HG02884 (cell line): ENCODE measurements around the gene SLC25A51.
"Not testable (repeated sequence)": the region's sequence is repeated elsewhere in the genome, so short reads cannot be mapped to it uniquely, and the experiment has no call there.

Experiments
- ATAC-seq: cut with Tn5 transposase; IDR thresholded peaks from one replicate; pipeline ENCODE4 v1.9.1; 2021; ENCODE audit warnings: mild to moderate bottlenecking, moderate library complexity; ENCODE audit not compliant: unreplicated experiment

Gene SLC25A51

DNA sequence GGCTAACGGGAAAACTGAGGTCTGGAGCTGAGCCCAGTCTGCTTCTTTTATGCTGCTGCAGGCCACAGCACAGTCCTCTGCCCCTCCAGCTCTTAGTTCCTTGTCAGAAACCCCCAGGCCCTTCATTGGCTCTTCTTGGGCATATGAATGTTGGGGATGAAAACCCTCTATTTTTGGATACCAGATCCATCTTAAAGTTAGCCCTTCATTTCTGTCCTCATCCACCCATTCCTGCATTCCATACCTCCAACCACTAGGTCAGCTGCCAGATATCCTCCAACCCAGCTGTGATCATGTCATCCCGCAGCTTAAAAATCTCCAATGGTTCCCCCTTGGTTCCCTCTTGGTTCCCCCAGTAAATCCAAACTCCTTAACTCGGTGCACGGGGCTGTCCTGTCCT, 1.8 kb upstream of the SLC25A51 start:
- no peak for ATAC-seq

DNA sequence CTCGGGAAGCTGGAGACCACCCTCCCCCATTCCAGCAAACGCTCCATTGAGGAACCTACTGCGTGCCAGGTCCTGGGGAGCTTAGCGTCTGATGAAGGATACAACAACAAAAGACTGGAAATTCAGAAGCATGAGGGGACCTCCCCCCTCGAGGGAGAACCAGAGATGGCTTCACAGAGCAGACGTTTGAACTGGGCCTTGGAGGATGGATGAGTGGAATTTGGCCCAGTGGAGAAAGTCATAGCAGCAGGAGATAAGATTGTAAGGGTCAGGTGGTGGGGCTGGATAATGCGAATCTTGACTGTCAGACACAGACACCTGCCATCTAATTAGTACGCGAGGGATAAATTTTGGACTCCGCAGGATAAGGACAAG, 1.2 kb upstream of the SLC25A51 start:
- ATAC-seq = no peak

DNA sequence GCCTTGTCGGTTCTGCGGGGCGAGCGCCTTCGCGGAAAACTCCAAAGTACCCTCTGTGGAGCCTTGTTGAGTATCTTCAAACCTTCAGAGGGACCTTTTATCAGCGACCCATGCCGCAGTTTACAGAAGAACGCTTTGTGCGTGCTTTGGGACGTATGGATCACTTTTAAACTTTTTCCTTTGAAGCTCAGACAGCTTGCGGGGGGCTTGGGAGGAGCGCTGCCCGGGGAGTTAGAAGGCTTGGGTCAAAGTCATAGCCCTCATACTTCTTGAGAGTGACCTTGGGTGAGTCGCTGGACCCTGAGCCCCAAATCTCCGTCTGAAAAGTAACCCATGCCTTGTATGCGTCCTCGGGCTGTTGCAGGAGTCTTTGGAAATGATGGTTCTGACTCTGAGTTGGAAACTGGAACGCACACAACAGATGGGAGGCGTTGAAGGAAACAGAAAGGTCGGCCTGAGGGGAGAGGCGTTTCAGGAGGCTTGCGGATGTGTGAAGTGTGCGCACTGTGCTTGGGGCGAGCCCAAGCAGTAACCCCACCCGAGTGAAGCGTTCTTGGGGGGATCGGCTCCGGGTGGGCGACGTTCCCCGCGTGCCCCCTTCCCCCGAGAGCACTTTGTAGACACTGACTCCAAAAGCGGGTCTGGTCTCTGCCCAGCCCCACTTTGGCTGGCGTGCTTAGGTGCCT, 661 bp upstream of the SLC25A51 start:
- ATAC-seq = no peak

DNA sequence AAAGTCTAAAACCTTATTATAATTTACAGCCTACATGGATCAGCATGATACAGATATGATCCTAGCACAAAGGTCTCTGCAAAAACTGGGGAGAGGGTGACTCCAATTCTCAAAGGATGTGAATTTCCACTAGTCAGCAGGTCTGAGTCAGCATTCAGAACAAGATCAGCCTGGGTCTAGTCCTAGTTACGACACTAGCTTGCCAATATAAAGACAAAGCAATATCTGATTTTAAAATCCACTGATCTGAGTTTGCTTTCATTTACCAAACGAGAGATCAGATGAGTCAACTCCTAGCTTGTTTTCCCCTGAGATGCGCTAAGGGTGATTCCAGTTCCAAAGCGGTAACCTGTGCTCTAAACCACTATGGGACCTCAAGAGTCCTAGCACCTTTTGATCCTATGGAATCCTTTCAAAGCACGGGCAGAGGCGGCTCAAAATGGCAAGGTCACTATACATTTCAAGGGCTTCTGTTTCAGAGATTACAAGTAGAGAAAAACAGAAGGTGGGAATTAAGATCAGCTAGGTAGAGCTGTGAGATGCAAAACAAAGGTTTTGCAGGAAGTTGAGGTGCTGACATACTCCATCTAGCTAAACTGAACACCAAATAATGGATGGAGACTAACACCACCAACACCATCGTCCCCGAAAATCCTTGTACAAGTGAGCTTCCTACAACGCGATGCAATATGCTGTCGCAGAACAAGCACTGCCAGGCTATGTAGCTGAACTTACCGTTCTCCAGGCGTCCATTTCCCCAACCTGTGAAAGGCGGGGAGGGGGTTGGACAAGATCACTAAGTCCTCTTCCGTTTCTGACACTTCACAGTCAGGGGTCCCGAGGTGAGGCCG, 906 bp downstream of the SLC25A51 start:
- ATAC-seq = no peak

DNA sequence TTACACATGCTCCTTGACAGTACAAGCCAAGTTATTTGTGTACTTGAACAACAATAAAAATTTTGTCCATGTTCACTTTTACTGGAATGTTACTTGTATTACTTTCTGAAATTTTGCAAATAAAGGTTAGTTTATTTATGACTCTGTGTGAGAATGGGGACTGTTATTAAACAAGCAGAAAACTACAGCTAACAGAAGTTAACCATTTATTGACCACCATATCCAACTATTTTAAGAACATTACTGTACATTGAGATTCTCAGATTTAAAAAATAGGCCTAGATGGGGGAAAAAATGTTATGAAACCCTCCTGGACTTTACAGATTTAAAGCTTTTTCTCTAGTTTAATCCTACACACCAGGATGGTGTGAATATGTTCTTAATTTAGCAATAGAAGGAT, 1.8 kb downstream of the SLC25A51 start:
- ATAC-seq = no peak

DNA sequence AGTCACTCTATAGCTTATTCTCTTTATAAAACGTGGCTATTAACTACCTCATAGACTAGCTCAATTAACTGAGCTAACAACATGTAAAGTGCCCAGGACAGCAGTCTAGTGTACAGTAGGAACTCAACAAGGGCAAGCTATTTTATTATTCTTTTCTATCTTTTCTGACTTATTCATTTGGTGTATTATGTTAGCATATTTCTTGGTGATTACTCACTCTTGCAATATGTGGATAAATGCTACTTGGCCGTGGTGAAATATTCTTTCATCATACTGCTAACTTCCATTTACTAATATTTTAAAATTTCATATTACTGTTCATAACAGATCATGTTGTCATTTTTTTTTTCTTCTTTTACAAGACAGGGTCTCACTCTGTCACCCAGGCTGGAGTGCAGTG, 4.9 kb downstream of the SLC25A51 start:
- no peak for ATAC-seq

DNA sequence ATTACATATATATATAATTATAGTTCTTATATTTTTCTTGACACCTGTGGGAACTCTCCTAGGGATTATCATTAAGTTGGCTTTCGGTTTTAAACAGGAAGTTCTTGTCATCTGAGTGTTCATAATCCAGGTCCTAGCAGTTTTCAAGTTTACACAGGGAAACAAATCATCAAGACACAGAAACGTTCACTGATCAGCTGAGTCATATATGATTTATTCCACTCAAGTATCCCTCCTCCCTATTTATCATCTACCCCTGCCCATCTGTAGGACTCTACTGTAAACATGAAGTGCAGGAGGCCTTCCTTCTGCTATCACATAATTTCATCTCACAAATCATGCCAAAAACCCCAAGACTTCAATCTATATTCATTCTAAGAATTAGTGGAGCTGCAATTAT, 6.3 kb downstream of the SLC25A51 start:
- ATAC-seq = no peak

DNA sequence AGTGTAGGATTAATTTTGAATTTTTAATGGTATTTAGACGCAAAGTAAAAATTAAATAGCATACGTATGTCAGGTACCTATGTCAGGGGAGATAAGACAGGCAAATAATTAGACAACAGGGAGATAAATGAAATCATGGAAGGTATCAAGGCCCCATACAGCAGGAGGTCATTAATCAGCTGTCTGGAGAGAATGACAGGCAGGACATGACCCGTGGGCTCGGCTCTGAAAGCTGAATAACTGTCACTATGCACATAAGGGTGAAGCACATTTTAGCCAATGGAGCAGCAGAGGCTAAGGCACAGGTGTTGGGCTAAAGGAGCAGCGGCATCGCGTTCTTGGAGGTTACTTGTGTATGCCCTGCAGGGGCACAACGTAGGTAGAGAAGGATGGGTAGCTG, 11.9 kb downstream of the SLC25A51 start:
- ATAC-seq = no peak

DNA sequence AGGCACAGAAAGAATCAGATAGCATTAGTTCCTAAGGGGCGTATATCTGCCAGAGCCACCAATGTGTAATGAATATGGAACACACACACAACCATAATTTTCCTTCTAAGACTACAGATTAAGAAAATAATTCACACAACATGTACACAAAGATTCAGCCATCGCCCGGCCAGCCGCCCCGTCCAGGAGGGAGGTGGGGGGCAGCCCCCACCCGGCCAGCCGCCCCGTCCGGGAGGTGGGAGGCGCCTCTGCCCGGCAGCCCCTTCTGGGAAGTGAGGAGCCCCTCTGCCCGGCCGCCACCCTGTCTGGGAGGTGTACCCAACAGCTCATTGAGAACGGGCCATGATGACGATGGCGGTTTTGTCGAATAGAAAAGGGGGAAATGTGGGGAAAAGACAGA, 12.9 kb downstream of the SLC25A51 start:
- ATAC-seq = not testable (repeated sequence)

DNA sequence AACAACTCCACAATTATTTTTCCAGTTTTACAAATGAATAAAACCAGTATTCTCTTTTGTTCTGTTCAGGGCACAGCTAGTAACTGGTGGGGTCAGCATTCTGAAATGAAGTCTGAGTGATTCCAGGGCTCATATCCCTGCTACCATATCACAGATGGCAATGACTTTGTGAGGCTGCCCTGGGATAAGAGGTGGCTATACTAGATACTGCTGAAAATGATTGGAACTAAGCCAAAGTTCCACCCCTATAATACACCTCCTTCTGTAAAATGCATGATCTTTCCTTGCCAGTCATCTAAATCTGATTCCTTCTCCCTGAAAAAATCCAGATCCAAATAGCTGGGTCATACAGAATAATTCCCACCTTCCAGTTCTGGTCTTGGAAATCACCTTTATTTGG, 14.4 kb downstream of the SLC25A51 start:
- no peak for ATAC-seq

DNA sequence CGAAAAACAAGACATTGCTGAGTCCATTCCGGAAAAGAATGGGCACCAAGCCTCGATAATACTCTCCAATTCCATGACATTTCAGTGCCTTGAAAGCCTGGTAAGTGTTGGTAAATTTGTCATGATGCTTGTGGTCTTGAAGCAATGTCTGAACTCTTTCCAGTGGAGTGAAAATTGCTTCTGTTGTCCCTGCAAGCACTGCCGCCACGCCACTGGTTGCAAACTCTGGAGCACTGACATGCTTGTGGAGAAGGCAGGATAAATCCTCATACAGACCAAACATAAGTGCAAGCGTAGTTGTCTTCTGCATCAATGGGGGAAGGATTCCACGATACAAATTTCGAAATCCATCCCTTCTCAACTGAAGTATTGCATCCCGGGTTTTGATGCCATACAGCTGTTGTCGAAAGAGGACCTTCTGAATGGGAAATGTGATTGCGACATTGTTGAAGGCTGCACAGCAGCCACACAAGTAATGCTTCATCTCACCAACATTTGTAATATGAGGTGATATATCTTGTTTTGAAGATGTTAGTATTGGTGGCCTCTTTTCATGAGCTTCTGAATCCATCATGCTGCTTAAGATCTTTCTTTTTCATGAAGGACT, 15.8 kb downstream of the SLC25A51 start:
- not testable (repeated sequence) for ATAC-seq

DNA sequence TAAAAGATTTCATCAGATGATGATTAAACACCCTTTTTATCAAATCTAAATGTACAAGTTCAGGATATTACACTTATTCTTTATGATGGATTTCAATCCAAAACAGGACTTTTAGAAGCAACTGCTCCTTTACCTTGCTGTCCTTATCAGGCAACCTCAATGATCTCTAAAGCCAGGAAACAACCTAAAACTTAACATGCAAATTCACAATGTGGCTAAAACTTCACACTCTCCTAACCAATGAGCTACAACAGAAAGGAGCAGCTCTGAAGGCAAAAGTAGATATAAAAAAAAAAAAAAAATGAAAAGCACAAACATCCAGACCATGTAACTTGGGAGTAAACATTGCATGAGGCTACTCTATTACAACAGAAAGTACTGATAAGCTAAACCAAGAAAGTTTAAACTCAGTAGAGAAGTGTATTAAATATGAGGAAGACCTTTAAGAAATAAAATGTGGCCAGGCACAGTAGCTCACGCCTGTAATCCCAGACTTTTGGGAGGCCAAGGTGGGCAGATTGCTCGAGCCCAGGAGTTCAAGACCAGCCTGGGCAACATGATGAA, 22.9 kb downstream of the SLC25A51 start:
- no peak for ATAC-seq

DNA sequence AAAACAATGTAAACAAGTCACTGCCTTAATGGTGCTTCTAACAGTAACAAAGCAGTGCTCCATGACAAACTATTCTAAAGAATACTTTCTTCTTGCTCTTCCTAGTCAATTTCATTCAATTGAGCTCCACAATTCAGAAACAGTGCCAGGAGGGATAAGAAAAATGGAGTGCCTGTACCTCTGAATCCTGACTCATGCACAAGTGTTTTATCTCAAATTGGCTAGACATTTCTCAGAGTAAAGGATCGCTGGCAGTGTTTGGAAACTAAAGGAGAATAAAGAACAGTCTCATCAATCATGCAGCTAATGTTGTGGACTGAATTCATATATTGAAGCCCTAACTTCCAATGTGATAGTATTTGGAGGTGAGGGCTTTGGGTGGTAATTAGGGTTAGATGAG, 27.6 kb downstream of the SLC25A51 start:
- no peak for ATAC-seq

DNA sequence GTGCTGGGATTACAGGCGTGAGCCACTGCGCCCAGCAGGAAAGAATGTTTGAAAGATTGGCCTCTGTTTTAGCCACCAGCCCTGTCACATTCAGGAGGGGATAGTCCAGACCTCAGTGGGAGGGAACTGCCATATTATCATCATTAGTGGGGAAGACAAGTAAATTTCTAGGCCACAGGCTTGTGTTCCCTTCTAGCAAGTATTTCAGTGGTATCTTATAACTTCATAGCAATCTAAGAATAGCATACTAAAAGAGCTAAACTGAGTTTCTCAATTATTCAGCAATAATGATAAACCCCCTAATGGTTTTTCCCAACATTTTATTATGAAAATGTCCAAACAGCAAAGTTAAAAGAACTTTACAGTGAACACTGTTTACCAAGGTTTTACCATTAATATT, 30.0 kb downstream of the SLC25A51 start:
- ATAC-seq = no peak

DNA sequence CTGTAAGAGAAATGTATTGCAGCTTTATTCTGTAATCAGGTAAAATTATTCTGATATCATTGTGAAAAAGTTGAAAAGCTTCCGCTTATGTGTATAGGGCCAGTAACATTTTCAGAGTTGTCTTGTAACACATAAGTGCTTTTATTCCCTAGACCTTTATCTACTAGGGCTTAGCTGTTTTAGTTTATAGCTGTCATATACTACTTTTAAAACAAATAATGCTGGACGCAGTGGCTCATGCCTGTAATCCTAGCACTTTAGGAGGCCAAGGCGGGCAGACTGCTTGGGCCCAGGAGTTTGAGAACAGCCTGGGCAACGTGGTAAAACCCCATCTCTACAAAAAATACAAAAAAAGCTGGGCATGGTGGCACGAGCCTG, 33.1 kb downstream of the SLC25A51 start:
- ATAC-seq = no peak

DNA sequence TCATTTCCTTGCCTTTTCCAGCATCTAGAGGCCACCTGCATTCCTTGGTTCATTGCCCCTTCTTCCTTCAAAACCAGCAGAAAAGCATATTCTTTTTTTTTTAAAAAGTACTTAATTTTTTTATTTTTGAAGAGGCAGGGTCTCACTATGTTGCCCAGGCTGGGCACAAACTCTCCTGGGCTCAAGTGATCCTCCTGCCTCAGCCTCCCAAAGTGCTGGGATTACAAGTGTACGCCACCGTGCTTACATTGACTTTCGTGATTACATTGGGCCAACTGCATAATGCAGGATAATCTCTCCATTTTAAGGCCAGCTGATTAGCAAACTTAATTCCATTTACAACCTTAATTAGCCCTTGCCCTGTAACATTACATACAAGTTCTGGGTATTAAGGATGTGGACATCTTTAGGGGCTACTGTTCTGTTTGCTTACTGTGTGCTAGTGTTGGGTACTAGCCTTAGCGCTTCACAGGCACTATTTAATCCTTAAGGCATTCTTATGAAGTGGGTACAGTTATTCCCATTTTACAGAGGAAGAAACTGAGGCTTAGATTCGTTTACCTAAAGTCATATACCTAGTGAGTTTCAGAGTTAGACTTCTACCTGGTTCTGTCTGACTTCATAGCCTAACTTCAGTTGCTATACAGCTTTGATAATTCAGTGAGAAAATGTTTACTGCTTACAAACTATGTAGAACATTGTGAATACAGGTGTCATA, 33.7 kb downstream of the SLC25A51 start:
- ATAC-seq = no peak

DNA sequence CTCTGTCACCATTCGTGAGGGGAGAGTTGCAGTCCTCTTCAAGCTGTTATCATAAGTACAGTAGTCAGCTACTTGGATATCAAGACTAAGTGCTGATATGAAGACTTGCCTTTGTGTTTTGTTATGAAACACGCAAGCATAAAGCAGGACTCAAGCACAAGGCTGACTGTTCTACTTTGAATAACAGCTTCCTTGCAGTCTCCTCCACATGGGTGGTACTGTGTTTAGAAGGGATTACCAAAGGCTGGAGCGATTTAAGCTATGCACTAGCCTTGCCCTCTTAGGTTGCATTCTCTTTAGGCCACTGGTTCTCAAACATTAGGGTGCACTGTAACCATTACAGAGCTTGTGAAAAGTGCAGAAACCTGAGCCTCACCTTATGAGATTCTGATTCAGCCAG, 41.4 kb downstream of the SLC25A51 start:
- no peak for ATAC-seq

DNA sequence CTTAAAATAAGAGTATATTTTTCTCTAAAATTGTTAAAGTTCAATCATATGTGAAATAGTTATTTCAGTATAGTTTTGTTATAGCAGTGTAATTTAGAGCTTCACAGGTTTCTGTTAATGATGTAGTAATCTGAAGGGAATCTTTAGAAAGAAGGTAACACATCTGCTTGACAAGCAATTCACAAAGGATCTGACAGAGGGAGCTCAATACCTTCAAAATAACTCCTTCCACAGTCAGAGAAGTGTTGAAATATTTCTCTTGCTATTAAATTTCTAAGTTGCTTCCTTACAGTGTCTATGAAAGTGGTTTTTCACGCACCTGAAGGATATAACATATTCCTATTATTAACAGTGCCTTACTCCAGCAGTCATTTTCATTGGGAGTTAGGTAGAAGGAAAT, 44.9 kb downstream of the SLC25A51 start:
- no peak for ATAC-seq

DNA sequence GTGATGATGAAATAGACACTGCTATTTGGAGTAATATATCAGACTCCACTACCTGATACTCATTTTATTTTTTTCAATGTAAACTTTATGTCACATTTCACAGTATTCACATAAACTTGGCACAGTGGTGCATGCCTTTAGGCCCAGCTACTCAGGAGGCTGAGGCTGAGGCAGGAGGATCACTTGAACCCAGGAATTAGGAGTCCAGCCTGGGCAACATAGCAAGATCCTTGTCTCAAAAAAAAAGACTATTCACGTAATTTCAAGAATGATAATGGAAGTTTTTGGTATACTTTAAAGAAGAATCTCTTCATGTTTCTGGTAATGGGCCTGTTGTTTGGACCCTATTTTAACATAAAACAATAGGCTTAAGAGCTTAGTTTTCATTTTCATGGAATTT, 47.4 kb downstream of the SLC25A51 start:
- ATAC-seq = no peak

DNA sequence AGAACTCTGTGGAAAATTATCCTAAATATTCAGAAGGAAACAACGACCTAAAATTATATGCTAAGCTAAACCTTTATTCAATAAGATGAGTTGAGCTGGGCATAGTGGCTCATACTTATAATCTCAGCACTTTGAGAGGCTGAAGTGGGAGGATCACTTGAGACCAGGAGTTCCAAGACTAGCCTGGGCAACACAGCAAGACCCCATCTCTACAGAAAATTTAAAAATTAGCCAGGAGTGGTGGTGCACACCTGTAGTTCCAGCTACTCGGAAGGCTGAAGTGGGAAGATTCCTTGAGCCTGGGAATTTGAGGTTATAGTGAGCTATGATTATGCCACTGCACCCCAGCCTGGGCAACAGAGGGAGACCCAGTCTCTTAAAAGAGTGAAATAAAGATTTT, 51.7 kb downstream of the SLC25A51 start:
- no peak for ATAC-seq

DNA sequence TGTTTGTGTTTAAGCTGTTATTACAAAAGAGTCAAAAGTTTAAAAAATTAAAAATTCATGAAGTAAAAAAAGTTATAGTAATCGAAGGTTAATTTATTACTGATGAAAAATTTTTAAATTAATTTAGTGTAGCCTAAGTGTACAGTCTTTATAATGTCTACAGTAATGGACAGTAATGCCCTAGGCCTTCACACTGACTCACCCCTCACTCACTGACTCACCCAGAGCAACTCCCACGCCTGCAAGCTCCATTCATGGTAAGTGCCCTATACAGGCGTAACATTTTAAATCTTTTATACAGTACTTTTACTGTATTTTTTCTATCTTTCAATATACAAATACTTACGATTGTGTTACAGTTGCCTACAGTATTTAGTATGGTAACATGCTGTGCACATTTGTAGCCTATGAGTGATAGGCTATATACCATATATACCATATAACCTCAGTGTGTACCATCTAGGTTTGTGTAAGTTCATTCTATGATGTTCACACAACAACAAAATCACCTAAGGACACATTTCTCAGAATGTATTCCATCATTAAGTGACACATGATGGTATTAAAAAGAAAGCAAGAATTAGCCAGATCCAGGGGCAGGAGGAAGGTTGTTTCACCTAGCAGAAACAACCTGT, 63.2 kb downstream of the SLC25A51 start:
- ATAC-seq = no peak
